Uterus (tissue), 2 donors: ENCODE measurements around the gene GCK.
"Not testable (repeated sequence)": the region's sequence is repeated elsewhere in the genome, so short reads cannot be mapped to it uniquely, and the experiment has no call there.

Experiments used
- POLR2A ChIP-seq, 2 donors: fragments of 450-650 bp; IDR thresholded peaks; one replicate each; pipeline ENCODE4 v1.6.1; 2016; ENCODE audit warnings: antibody characterized with exemption in 2 of 2, mild to moderate bottlenecking in 1 of 2, moderate library complexity in 1 of 2
- TF ChIP-seq, protein P1 (sequence below), 4 experiments: fragments of 200-600 bp in 2 of 4; fragments of 450-650 bp in 2 of 4; sonication (generic) in 2 of 4; IDR thresholded peaks; one replicate each; pipeline ENCODE4 v1.5.1; 2016 to 2019; ENCODE audit warnings: antibody characterized with exemption in 4 of 4, mild to moderate bottlenecking in 2 of 4, moderate library complexity in 1 of 4

DNA sequence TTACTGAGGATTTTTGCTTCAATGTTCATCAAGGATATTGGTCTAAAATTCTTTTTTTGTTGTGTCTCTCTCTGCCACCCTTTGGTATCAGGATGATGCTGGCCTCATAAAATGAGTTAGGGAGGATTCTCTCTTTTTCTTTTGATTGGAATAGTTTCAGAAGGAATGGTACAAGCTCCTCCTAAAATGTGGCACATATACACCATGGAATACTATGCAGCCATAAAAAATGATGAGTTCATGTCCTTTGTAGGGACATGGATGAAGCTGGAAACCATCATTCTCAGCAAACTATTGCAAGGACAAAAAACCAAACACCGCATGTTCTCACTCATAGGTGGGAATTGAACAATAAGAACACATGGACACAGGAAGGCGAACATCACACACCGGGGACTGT, 10.9 kb upstream of the GCK start:
- not testable (repeated sequence) for TF ChIP-seq POLR2A (IDR thresholded peaks at IDR 0.05)
- TF ChIP-seq, protein P1, sequence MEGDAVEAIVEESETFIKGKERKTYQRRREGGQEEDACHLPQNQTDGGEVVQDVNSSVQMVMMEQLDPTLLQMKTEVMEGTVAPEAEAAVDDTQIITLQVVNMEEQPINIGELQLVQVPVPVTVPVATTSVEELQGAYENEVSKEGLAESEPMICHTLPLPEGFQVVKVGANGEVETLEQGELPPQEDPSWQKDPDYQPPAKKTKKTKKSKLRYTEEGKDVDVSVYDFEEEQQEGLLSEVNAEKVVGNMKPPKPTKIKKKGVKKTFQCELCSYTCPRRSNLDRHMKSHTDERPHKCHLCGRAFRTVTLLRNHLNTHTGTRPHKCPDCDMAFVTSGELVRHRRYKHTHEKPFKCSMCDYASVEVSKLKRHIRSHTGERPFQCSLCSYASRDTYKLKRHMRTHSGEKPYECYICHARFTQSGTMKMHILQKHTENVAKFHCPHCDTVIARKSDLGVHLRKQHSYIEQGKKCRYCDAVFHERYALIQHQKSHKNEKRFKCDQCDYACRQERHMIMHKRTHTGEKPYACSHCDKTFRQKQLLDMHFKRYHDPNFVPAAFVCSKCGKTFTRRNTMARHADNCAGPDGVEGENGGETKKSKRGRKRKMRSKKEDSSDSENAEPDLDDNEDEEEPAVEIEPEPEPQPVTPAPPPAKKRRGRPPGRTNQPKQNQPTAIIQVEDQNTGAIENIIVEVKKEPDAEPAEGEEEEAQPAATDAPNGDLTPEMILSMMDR (IDR thresholded peaks at IDR 0.05) = not testable (repeated sequence)
